ENCODE results near the gene TBC1D1. TPM values are rescaled to one million over a fixed set of nuclear protein-coding genes. Genes with fewer than 3 reads are reported as not detected.

Gene TBC1D1
- total and polyA plus RNA-seq, 2 experiments from 2014 or later = 100.0 to 214 TPM

- no peaks in the 10 kb centered on the region for H3K27me3 ChIP-seq
- H3K4me3 ChIP-seq = no peak overlapping the region
- no peaks in the 10 kb centered on the region for H3K36me3 ChIP-seq
- peak overlapping the region; percentile 41 for H3K27ac ChIP-seq
- no peaks in the 10 kb centered on the region for H3K9me3 ChIP-seq (ENCODE audit: low read depth)
- peaks cover 59% of the 10 kb centered on the region for H3K4me1 ChIP-seq (ENCODE audit: low read depth)
- no peak for DNase-seq (ENCODE audit: low read depth in 1 of 2, low spot score in 1 of 2)
- TF ChIP-seq, protein P1, sequence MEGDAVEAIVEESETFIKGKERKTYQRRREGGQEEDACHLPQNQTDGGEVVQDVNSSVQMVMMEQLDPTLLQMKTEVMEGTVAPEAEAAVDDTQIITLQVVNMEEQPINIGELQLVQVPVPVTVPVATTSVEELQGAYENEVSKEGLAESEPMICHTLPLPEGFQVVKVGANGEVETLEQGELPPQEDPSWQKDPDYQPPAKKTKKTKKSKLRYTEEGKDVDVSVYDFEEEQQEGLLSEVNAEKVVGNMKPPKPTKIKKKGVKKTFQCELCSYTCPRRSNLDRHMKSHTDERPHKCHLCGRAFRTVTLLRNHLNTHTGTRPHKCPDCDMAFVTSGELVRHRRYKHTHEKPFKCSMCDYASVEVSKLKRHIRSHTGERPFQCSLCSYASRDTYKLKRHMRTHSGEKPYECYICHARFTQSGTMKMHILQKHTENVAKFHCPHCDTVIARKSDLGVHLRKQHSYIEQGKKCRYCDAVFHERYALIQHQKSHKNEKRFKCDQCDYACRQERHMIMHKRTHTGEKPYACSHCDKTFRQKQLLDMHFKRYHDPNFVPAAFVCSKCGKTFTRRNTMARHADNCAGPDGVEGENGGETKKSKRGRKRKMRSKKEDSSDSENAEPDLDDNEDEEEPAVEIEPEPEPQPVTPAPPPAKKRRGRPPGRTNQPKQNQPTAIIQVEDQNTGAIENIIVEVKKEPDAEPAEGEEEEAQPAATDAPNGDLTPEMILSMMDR (IDR thresholded peaks at IDR 0.05; ENCODE audit: low read depth, low read length) = no peak
Measured at GRCh38 chr4:38086151-38086848, 195.4 kb downstream of the TBC1D1 start.

- Histone ChIP-seq H3K27ac (no peak overlapping the region), H3K4me3 (no peak overlapping the region), H3K36me3 (no peaks in the 10 kb centered on the region), H3K27me3 (no peaks in the 10 kb centered on the region), H3K4me1 (ENCODE audit: low read depth) (peaks cover 59% of the 10 kb centered on the region), H3K9me3 (ENCODE audit: low read depth) (no peaks in the 10 kb centered on the region)
- DNase-seq (ENCODE audit: low read depth in 1 of 2, low spot score in 1 of 2) = no peak
- TF ChIP-seq, protein P1 (IDR thresholded peaks at IDR 0.05; ENCODE audit: low read depth, low read length) = no peak
Measured at GRCh38 chr4:38086849-38087226, 196.0 kb downstream of the TBC1D1 start.

DNA sequence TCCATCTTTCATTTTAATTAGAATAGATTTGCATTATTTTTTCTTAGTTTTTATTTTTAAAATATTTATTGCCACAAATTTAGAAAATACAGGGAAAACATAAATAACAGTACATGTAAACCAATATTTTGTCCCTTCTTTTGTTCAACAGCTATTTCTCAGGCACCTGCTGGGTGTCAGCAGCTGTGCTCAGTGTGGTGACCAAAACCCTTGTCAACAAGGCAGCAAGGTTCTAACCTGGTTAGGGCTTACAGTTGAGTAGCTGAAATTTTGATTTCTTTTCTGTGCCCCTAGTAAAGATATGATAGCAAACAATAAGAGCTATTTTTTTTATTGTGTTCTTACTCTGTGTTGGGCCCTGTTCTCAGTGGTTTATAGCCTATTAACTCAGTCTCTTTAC is 197.4 kb downstream of the TBC1D1 start:
- no peak overlapping the region for H3K27ac ChIP-seq
- no peaks in the 10 kb centered on the region for H3K27me3 ChIP-seq
- DNase-seq (ENCODE audit: low read depth in 1 of 2, low spot score in 1 of 2) = no peak
- no peaks in the 10 kb centered on the region for H3K36me3 ChIP-seq
- no peaks in the 10 kb centered on the region for H3K9me3 ChIP-seq (ENCODE audit: low read depth)
- peaks cover 48% of the 10 kb centered on the region for H3K4me1 ChIP-seq (ENCODE audit: low read depth)
- TF ChIP-seq, protein P1 (IDR thresholded peaks at IDR 0.05; ENCODE audit: low read depth, low read length) = no peak
- no peak overlapping the region for H3K4me3 ChIP-seq

- Histone ChIP-seq H3K27me3 (no peaks in the 10 kb centered on the region), H3K27ac (peak overlapping the region; percentile 59), H3K36me3 (no peaks in the 10 kb centered on the region), H3K9me3 (ENCODE audit: low read depth) (no peaks in the 10 kb centered on the region), H3K4me3 (no peak overlapping the region), H3K4me1 (ENCODE audit: low read depth) (peaks cover 42% of the 10 kb centered on the region)
- no peak for DNase-seq (ENCODE audit: low read depth in 1 of 2, low spot score in 1 of 2)
- TF ChIP-seq, protein P1 (IDR thresholded peaks at IDR 0.05; ENCODE audit: low read depth, low read length) = no peak
Measured at GRCh38 chr4:38089961-38090360, 199.1 kb downstream of the TBC1D1 start.

- H3K4me3 ChIP-seq = no peak overlapping the region
- no peaks in the 10 kb centered on the region for H3K9me3 ChIP-seq (ENCODE audit: low read depth)
- H3K27me3 ChIP-seq = no peaks in the 10 kb centered on the region
- H3K4me1 ChIP-seq (ENCODE audit: low read depth) = peaks cover 37% of the 10 kb centered on the region
- TF ChIP-seq, protein P1 (IDR thresholded peaks at IDR 0.05; ENCODE audit: low read depth, low read length) = no peak
- peak overlapping the region; percentile 59 for H3K27ac ChIP-seq
- no peaks in the 10 kb centered on the region for H3K36me3 ChIP-seq
- no peak for DNase-seq (ENCODE audit: low read depth in 1 of 2, low spot score in 1 of 2)
Measured at GRCh38 chr4:38090455-38091246, 199.8 kb downstream of the TBC1D1 start.

Measured in cardiac muscle cell (in vitro differentiated cells and primary cell).